Effector memory CD4-positive, alpha-beta T cell (primary cell): ENCODE data around the gene ITIH5.
"Not testable (repeated sequence)": the region's sequence is repeated elsewhere in the genome, so short reads cannot be mapped to it uniquely, and the experiment has no call there.

ENCODE experiments used
- DNase-seq, 3 donors: peaks; one replicate each; pipeline ENCODE4 v3.0.0-alpha.2; 2020
- H3K27ac ChIP-seq: 2 replicates; pipeline ENCODE4 v1.7.0; 2013; ENCODE audit warnings: mild to moderate bottlenecking, low read length, moderate library complexity; ENCODE audit not compliant: insufficient read depth, poor library complexity, severe bottlenecking
- H3K27me3 ChIP-seq: replicated peaks from 2 replicates; pipeline ENCODE4 v1.7.0; 2013; ENCODE audit warnings: mild to moderate bottlenecking, low read length; ENCODE audit not compliant: insufficient read depth, control insufficient read depth, poor library complexity, severe bottlenecking
- H3K36me3 ChIP-seq: 2 replicates; pipeline ENCODE4 v1.7.0; 2013; ENCODE audit warnings: mild to moderate bottlenecking, low read length, moderate library complexity; ENCODE audit not compliant: control insufficient read depth, insufficient read depth
- H3K4me1 ChIP-seq: 2 replicates; pipeline ENCODE4 v1.7.0; 2013; ENCODE audit warnings: low read length, mild to moderate bottlenecking; ENCODE audit not compliant: control insufficient read depth, insufficient read depth, poor library complexity, severe bottlenecking
- H3K4me3 ChIP-seq: 2 replicates; pipeline ENCODE4 v1.7.0; 2013; ENCODE audit warnings: low read length, low read depth, mild to moderate bottlenecking; ENCODE audit not compliant: insufficient read depth, poor library complexity, severe bottlenecking
- H3K9me3 ChIP-seq: 2 replicates; pipeline ENCODE4 v1.7.0; 2013; ENCODE audit warnings: mild to moderate bottlenecking, low read length, moderate library complexity; ENCODE audit not compliant: control insufficient read depth

ITIH5 gene

DNA sequence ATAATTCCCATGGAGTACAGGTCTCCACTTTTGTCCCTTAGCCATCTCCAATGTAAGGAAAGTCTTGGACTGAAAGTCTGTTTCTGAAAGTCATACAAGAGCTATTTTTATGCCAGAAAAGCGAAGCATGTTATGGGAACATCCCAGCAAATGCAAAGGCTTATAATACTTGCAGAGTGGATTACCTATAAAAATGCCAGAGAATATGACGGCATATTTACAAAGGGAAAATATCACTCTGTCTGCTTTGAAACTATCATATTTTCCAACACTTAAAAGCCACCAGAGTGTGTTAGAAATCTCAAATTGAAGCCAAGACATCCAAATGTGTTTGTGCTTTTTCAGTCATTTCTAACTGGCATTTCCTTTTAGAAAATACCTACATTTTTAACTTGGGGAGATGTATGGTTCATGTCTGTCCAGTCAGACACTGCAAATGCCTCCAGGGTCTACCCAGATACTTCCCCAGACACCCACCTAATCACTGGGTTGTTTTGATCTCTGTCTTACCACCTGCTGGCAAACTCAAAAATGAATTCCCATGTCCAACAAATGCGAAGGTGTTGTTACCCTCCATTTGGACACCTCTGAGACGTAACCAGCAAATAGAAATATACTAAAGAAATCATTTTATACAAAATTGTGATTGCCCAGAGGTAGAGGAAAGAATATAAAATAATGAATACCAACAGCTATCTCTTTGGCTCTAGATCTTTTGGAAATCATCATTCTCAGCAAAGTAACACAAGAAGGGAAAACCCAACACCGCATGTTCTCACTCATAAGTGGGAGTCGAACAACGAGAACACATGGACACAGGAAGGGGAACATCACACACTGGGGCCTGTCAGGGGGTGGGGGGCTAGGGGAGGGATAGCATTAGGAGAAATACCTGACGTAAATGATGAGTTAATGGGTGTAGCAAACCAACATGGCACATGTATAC is 37.6 kb upstream of the ITIH5 start:
- no peaks in the 10 kb centered on the region for H3K4me1 ChIP-seq
- H3K4me3 ChIP-seq: no peak overlapping the region
- H3K27me3 ChIP-seq: peaks cover 3% of the 10 kb centered on the region
- no peak for DNase-seq
- no peaks in the 10 kb centered on the region for H3K9me3 ChIP-seq
- no peaks in the 10 kb centered on the region for H3K36me3 ChIP-seq
- no peak overlapping the region for H3K27ac ChIP-seq

DNA sequence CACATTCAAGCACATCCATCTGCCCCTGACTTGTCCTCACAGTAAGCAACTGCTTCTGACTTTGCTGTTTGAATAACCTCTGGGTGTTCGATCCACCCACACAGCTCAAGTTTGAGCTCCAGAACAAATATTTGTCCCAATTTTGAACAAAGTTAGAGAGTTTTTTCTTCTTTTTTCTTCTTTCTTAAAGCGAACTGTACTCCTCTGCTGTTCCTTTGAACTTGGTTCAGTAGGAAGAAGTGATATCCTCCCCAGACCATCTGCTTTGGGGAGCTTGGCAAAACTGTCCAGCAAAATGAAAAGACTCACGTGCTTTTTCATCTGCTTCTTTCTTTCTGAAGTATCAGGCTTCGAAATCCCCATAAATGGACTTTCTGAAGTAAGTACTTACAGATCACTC is 36.4 kb upstream of the ITIH5 start, which contains the start of gene ITIH2:
Gene ITIH2, plus strand, starts transcription at position 177 of the 400 bp plus-strand sequence. Its CDS starts 119 bp downstream, at position 296.
- no peak for DNase-seq

DNA sequence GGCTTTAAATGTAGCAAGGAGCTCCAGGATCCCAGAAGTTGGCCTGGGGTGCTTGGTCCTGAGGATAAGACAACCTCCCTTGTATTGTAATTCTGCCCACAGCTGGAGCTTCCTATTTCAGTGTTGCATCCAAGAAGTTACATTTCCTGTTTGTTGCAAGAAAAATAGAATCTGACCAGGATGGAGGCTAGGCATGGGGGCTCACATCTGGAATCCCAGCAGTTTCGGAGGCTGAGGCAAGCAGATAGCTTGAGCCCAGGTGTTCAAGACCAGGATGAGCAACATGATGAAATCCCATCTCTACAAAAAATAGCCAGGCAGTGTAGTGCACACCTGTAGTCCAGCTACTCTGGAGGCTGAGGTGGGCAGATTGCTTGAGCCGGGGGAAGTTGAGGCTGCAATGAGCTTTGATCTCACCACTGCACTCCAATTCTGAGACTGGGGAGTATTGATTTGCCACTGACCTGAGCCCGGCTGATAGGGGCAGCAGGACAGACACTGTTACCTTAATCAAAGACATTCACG is 35.6 kb upstream of the ITIH5 start:
- Histone ChIP-seq H3K9me3 (no peaks in the 10 kb centered on the region), H3K36me3 (no peaks in the 10 kb centered on the region), H3K27me3 (peaks cover 3% of the 10 kb centered on the region), H3K4me1 (no peaks in the 10 kb centered on the region), H3K4me3 (no peak overlapping the region), H3K27ac (no peak overlapping the region)
- DNase-seq: no peak

More for the DNA sequence above, 36.4 kb upstream of the ITIH5 start, which contains the start of gene ITIH2:
- H3K36me3 ChIP-seq: no peaks in the 10 kb centered on the region
- no peak within 1 kb of the TSS for H3K4me3 ChIP-seq
- H3K27me3 ChIP-seq: peaks cover 3% of the 10 kb centered on the region
- H3K27ac ChIP-seq: no peak within 1 kb of the TSS
- no peaks in the 10 kb centered on the region for H3K4me1 ChIP-seq
- no peaks in the 10 kb centered on the region for H3K9me3 ChIP-seq

DNA sequence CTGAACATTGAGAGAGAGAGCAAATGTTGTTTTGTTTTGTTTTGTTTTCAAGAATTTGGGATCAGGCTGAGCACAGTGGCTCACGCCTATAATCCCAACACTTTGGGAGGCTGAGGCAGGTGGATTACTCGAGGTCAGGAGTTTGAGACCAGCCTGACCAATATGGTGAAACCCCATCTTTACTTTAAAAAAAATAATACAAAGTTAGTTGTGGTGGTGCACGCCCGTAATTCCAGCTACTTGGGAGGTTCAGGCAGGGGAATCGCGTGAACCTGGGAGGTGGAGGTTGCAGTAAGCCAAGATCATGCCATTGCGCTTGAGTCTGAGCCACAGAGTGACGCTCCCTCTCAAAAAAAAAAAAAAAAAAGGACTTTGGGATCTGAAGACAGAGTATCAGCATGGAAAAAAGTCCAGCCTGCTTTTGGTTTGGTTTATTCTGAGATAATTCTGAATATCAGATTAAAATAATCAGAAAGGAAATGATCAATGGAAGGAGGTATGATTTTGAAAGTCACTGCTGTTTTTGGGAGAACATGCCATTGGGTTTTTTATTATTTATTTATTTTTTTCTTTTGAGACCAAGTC is 34.5 kb upstream of the ITIH5 start:
- no peak for DNase-seq
- Histone ChIP-seq H3K4me3 (no peak overlapping the region), H3K27ac (no peak overlapping the region), H3K36me3 (no peaks in the 10 kb centered on the region), H3K4me1 (no peaks in the 10 kb centered on the region), H3K9me3 (no peaks in the 10 kb centered on the region), H3K27me3 (peaks cover 3% of the 10 kb centered on the region)

DNA sequence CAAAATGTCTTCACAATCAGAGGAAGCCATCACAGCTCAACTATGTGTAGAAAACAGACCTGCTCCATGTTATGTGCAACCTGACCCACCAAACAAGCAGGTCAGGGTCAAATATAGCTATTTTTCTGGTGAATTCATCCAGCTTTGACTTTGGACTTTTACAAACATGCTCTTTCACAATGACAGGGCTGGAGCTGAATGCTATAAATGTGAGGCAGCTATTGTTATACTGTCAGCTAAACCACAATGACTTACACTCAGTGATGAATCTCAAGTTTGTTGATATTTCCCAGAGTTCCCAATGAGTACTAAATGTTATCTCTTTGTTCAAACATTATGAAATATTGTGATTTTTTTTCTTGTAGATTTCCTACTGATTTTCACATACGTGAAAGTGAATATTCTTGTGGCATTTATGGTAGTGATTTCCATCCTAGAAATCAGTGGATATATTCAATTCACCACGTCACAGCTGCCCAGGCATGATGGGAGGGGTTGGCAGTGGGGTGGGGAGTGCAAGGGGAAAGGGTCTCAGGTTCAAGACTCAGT is 33.9 kb upstream of the ITIH5 start:
- Histone ChIP-seq H3K36me3 (no peaks in the 10 kb centered on the region), H3K27ac (no peak overlapping the region), H3K9me3 (no peaks in the 10 kb centered on the region), H3K4me3 (no peak overlapping the region), H3K4me1 (no peaks in the 10 kb centered on the region), H3K27me3 (peaks cover 3% of the 10 kb centered on the region)
- DNase-seq: no peak

DNA sequence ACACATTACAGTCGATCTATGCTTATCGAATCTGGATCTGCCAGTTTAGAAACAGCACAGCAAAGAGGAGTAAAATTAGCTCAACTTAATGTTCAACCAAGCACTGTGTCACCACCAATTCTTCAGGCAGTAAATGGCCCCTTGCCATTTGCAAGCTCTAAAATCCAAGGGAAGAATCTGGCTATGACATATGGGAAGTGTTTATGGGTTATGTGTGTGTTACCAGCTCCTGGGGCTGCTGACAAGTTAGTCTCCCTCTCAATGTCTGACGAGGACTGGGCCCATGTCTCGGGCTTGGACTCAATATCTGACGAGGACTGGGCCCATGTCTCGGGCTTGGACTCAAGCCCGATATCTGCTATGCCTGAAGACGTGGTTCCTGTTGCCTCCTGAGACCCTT is 30.7 kb upstream of the ITIH5 start:
- no peak overlapping the region for H3K27ac ChIP-seq
- H3K4me1 ChIP-seq: no peaks in the 10 kb centered on the region
- no peak for DNase-seq
- H3K27me3 ChIP-seq: peaks cover 3% of the 10 kb centered on the region
- H3K4me3 ChIP-seq: no peak overlapping the region
- H3K36me3 ChIP-seq: no peaks in the 10 kb centered on the region
- H3K9me3 ChIP-seq: no peaks in the 10 kb centered on the region

DNA sequence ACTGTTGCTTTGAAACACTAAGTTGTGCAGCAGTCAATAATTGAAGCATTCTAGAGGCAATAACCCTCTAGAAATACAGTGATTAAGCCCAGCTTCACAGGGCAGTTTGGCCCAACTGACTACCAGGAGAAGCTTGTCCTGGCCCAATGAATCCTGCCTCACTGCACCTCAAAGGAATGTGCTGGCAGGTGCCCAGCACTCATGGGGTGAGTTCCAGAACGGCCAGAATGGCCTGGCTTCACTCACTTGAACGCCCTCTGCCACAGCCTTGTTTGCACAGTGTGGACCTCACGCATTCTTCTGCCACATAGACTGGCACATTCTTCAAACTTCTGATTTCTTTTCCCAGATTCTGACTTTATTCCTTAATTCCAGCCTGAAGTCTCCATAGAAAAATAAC is 29.8 kb upstream of the ITIH5 start:
- no peaks in the 10 kb centered on the region for H3K27me3 ChIP-seq
- H3K27ac ChIP-seq: no peak overlapping the region
- no peaks in the 10 kb centered on the region for H3K36me3 ChIP-seq
- no peak overlapping the region for H3K4me3 ChIP-seq
- no peak for DNase-seq
- no peaks in the 10 kb centered on the region for H3K4me1 ChIP-seq
- no peaks in the 10 kb centered on the region for H3K9me3 ChIP-seq

DNA sequence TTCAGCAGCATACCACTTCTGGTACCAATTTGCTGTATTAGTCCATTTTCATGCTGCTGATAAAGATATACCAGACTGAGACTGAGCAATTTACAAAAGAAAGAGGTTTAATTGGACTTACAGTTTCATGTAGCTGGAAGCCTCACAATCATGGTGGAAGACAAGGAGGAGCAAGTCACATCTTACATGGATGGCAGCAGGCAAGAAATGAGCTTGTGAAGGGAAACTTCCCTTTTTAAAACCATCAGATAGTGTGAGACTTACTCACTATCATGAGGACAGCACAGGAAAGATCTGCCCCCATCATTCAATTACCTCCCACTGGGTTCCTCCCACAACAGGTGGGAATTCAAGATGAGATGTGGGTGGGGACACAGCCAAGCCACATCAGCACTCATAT is 26.4 kb upstream of the ITIH5 start:
- H3K4me3 ChIP-seq, H3K36me3 ChIP-seq, H3K4me1 ChIP-seq, DNase-seq, H3K27me3 ChIP-seq, H3K27ac ChIP-seq, H3K9me3 ChIP-seq: not testable (repeated sequence)

DNA sequence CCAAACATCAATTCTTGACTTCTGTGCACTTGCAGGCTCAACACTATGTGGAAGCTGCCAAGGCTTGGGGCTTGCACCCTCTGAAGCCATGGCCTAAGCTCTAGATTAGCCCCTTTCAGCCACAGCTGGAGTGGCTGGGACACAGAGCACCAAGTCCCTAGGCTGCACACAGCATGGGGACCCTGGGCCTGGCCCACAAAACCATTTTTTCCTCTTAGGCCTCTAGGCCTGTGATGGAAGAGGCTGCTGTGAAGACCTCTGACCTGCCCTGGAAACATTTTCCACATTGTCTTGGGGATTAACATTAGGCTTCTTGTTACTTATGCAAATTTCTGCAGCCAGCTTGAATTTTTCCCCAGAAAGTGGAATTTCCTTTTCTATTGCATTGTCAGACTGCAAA is 25.6 kb upstream of the ITIH5 start:
- not testable (repeated sequence) for H3K4me1 ChIP-seq, H3K27me3 ChIP-seq, DNase-seq, H3K27ac ChIP-seq, H3K9me3 ChIP-seq, H3K4me3 ChIP-seq, H3K36me3 ChIP-seq
